Activated naive CD4-positive, alpha-beta T cell treated with anti-CD3 and anti-CD28 coated beads, Interleukin-2, amount 50 U/mL, for 16 hours (primary cell): Measurements from ENCODE around the gene SRGAP3.
"Not testable (repeated sequence)": the region's sequence is repeated elsewhere in the genome, so short reads cannot be mapped to it uniquely, and the experiment has no call there.

Source experiments
- DNase-seq: peaks from one replicate; pipeline ENCODE4 v3.0.0-alpha.2; 2020

Gene SRGAP3

GRCh38 chr3:9110316-9110715 lies 139.1 kb downstream of the SRGAP3 start:
- DNase-seq = no peak

GRCh38 chr3:9109568-9109914 lies 139.9 kb downstream of the SRGAP3 start:
- DNase-seq = no peak

GRCh38 chr3:9108876-9109567 lies 140.4 kb downstream of the SRGAP3 start:
- DNase-seq = no peak

DNA sequence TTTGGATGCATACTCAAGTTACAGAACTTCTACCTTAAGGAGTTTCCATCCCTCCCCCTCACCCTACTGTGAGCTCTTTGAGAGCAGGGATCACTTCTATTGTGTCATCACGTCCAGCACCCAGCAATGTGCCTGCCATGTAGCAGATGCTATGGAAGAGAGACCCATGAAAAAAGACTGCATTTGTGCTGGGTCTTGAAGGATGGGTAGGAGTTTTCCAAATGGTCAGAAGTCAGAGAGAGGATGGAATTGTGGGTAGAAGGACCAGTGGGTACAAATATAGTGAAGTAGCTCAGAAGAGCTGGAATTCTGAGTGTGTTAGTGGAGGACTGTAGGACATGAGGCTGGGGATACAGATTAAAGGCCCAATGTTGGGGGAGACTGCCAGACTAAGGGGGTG lies 141.7 kb downstream of the SRGAP3 start:
- DNase-seq = no peak

- DNase-seq = no peak
Measured at GRCh38 chr3:9105421-9105820, 144.0 kb downstream of the SRGAP3 start.

- no peak for DNase-seq
Measured at GRCh38 chr3:9104121-9104520, 145.3 kb downstream of the SRGAP3 start.

DNA sequence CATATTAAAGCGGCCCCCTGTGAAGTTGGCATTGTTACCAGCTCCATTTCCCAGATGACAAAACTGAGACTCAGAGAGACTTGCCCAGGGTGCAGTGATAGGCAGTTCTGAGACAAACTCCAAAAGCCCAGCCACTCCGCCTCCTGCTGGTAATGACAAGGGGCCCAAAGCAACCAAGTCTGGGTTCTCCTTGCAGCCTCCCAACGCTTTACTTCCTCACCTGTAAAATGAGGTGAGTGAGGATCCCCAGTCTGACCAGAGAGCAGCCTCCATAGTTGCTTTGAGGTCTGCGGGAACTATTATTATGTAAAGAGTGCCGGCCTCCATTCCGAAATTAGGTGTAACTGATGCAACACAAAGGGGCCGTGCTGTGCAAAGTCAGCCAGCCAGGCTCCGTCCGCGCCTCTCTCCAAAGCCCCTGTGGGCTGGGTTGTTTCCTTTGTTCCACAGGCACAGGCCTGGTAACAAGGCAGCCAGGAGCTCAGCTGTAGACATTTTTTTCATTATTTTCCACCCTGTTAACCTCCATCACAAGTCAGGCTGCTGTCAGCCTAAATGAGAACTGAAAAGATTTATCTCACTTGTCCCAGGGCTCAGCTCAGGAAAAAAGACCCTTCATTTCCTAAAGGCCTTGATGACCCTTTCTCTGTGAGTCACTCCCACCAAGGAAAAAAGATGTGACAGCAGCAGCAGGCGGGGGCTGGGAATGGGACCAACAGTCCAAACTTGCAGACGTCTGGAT lies 147.0 kb downstream of the SRGAP3 start:
- DNase-seq = no peak

DNA sequence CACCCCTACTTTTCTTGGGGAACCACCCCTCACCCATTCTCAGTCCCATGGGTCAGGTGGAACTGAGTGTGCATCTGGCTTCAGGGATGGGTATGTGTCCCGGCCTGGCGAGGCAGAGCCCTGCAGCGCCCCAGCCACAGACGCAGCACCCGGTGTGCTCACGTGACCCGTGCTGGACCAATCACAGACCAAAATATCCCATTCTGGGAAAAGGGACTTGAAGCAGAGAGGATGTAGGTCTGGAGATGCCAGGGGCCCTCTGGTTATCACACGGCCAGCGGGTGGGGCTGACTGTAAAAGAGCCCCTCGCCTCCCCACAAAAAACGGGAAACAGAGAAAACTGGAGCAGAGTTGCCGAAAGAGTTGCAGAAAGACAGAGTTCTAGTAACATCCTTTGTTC lies 148.2 kb downstream of the SRGAP3 start:
- no peak for DNase-seq

- no peak for DNase-seq
Measured at GRCh38 chr3:9100513-9100894, 148.9 kb downstream of the SRGAP3 start.

- DNase-seq = no peak
Measured at GRCh38 chr3:9099702-9100512, 149.5 kb downstream of the SRGAP3 start.

DNA sequence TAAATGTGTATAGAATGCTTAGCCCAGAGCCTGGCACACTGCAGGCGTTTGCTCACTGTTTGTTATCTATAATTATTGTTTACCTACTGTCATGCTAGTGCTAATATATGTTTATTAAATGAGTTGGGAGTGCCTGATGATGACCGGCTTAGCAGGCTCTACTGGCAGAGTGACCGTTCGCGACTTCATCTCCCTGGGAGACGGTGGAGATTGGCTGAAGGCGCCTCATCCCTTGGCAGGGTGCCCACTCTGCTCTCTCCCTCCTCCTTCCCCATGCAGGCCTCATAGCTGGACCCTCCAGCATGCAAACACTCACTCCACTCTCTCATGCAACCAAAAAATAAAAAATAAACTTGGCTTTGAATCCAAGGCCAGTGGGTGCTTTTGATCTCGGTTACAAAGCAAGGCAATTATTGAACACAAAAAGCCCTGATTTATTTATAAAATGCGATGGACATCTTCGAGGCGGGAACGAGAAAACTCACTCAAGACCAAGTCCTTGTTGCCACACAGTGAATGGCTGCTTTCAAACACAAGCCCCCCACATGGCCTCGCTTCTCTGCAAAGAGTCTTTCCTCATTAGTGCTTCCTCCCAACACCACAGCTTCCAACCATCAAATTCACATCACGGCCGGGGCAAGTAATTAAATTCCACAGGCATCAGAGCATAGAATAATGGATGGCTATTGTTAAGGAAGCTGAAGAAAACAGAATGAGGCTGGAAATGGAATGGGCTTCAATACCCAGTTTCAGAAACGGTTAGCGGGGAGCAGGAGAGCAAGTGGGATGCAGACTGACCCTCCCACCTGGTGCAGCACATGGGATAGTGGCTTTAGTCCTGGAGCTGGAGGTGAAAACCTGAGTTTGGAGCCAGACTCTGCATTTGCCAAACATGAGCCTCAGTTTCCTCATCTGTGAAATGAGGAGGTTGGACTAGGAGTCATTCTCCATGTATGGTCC lies 150.4 kb downstream of the SRGAP3 start:
- no peak for DNase-seq

DNA sequence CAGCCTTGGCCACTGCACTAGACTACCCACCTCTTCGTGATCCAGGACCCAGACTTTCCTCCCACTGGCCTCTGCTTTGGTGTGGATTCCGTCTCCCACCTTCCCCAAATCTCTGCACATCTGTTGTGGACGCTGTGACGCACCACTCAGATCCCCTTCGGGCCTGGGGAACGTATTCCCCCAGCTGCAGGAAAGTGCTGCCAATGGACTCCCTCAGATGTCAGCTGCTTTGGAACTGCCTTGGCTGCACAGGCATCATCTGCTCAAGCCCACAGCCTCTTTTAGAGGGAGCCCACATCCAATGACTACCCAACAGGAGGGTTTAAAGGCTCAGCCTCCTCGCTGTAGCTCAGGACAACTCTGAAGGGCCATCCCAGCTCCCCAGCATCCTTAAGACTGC lies 152.0 kb downstream of the SRGAP3 start:
- no peak for DNase-seq

GRCh38 chr3:9091486-9092235 lies 157.8 kb downstream of the SRGAP3 start:
- no peak for DNase-seq

GRCh38 chr3:9088441-9089353 lies 160.7 kb downstream of the SRGAP3 start:
- DNase-seq = no peak

GRCh38 chr3:9087831-9088413 lies 161.5 kb downstream of the SRGAP3 start:
- DNase-seq = no peak

GRCh38 chr3:9085428-9085827 lies 164.0 kb downstream of the SRGAP3 start:
- DNase-seq = not testable (repeated sequence)

GRCh38 chr3:9081184-9081818 lies 168.1 kb downstream of the SRGAP3 start:
- DNase-seq = no peak

DNA sequence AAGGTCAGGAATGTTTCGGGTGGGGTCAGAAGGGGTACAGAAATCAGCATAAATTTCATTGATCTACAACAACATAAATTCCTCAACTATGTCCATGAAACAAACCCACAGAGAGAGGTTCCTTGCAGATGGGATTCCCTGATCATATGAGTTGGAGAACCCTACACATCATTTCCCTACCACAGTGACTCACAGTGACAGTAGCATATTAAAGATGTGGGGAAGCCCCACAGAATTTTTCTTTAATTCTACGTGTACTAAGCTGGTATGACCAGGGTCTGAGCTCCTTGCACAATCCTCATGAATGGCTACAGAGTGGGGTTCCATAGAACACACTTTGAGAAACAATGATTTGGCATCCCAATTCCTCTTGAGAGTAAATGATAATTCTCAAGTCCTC lies 169.3 kb downstream of the SRGAP3 start:
- no peak for DNase-seq

- no peak for DNase-seq
Measured at GRCh38 chr3:9079676-9080075, 169.8 kb downstream of the SRGAP3 start.
